ENCODE results near the gene CNP.

GRCh38 chr17:41968676-41969075 is 2.1 kb downstream of the CNP start:
- no peak for TF ChIP-seq CTCF (IDR thresholded peaks at IDR 0.05)
- no peak for TF ChIP-seq POLR2A (IDR thresholded peaks at IDR 0.05)

Data from Peyer's patch (tissue), 4 donors.